GM12878 (cell line): ENCODE data around the gene CSNK1G2.

Source experiments
- CTCF ChIP-seq, 3 experiments: IDR thresholded peaks in 2 of 3; conservative IDR thresholded peaks in 1 of 3; 2 replicates each; pipeline ENCODE4 v1.5.1; 2011; ENCODE audit warnings: low read depth in 3 of 3, low read length in 3 of 3, mild to moderate bottlenecking in 3 of 3, control low read depth in 2 of 3, moderate library complexity in 2 of 3, inconsistent platforms in 1 of 3, mixed read lengths in 1 of 3; ENCODE audit not compliant: control insufficient read depth in 2 of 3, insufficient read depth in 1 of 3; ENCODE audit errors: extremely low read depth in 1 of 3
- ESRRA ChIP-seq: IDR thresholded peaks from 2 replicates; pipeline ENCODE4 v1.6.1; 2012; ENCODE audit warnings: mild to moderate bottlenecking, low read length, improper control_type of control experiment
- GATAD2B ChIP-seq: fragments of 450-650 bp; conservative IDR thresholded peaks from 2 replicates; pipeline ENCODE4 v1.6.1; 2017; ENCODE audit warnings: low read depth, mild to moderate bottlenecking, moderate library complexity
- PAX8 ChIP-seq: fragments of 450-650 bp; IDR thresholded peaks from 2 replicates; pipeline ENCODE4 v1.6.1; 2017; ENCODE audit warnings: mild to moderate bottlenecking, moderate library complexity
- PBX3 ChIP-seq: IDR thresholded peaks from 2 replicates; pipeline ENCODE4 v1.6.1; 2011; ENCODE audit warnings: mild to moderate bottlenecking, low read depth, low read length, moderate library complexity; ENCODE audit not compliant: insufficient replicate concordance
- POLR2A ChIP-seq: IDR thresholded peaks from 2 replicates; pipeline ENCODE4 v1.6.1; 2011; ENCODE audit warnings: low read depth, mild to moderate bottlenecking, low read length
- PRDM15 ChIP-seq: fragments of 450-650 bp; formaldehyde crosslinking; IDR thresholded peaks from 2 replicates; pipeline ENCODE4 v1.4.0; 2020; ENCODE audit warnings: mild to moderate bottlenecking, moderate library complexity
- REST ChIP-seq: IDR thresholded peaks from 2 replicates; pipeline ENCODE4 v1.6.1; 2012; ENCODE audit warnings: mild to moderate bottlenecking, low read depth, low read length
- TCF12 ChIP-seq: IDR thresholded peaks from 2 replicates; pipeline ENCODE4 v1.6.1; 2011; ENCODE audit warnings: low read depth, mild to moderate bottlenecking, low read length

GRCh38 chr19:1975162-1975480 is 34.1 kb downstream of the CSNK1G2 start:
- TF ChIP-seq POLR2A (no peak), ESRRA (no peak), PRDM15 (no peak), GATAD2B (no peak), CTCF (IDR thresholded peaks at IDR 0.05 in 2 of 3, conservative IDR thresholded peaks at IDR 0.05 in 1 of 3; ENCODE audit: control insufficient read depth in 2 of 3, extremely low read depth in 1 of 3, insufficient read depth in 1 of 3, low read depth in 3 of 3, low read length in 3 of 3) (no peak), TCF12 (no peak), REST (no peak), PBX3 (no peak), PAX8 (no peak)
